ENCODE results near the gene ODF2L. TPM values are rescaled to one million over a fixed set of nuclear protein-coding genes. Genes with fewer than 3 reads are reported as not detected.
"Not testable (repeated sequence)": the region's sequence is repeated elsewhere in the genome, so short reads cannot be mapped to it uniquely, and the experiment has no call there.

The ODF2L gene
- total RNA-seq, 1 experiment from 2014 or later, result 14.4 TPM

DNA sequence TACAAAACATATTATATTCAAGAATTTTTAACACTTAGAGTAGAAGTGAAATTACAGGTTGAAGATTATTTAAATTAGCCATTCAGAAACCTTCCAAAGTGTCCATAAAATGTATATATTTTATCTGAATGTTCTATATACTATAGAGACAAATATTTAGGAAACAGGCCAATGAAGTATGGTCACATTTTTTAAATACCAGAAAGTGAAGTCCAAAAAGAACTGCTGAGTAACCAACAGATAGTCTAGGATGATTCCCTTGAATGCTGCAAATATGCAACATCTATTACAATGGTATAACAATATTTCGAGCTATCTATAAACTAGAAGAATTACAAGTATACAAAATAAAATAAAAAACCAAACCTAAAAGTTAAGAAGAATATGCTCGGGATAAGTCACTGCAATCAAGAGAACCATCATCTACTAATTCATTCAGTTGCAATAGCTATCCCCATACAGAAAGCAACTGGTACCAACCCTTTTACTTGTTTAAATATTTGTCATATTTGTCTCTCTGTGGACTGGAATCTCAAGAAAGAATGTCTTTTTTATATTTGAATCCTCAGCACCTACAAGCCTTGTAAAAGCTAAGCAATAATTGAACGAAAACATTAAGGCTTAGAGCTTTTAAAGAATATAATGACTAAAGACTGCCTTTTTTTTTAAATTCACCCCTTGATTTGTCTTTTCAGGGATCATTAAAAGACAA is 8.1 kb downstream of the ODF2L start:
- no peak for DNase-seq (ENCODE audit: low spot score)

DNA sequence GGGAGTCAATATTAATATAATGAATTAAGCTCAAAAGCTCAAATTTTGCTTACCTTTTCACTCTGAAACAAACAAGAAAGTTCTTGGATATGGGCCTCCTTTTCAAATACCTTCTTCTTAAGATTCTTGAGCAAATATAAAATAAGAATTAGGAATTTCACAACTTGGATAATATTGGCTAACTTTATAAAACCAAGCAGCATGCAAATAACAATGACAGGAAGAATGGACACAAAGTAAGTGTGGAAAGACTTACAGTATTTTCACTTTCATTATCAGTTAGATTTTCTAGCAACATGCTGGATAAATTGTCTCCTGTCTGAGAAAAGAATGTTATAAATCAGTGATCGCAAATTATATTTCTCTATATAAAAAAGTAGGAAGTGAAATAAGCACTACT is 13.2 kb downstream of the ODF2L start:
- no peak for DNase-seq (ENCODE audit: low spot score)

DNA sequence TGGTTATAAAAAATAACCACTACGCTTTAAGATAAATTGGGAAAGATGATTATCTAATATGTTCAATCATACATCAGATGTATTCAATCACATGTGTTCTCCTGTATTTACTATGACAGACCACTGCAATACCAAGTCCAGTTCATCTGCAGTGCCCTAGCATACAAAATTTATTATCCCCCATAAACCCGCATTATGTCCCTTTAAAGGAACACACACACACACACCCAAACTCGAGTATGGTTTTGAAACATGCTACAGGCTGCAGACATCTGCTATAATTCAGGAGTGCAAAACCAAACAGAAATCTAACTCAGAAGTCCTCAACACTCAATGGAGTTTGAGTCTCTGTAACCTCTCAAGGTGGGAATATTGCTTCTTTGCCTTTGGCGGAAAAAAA is 14.9 kb downstream of the ODF2L start:
- no peak for DNase-seq (ENCODE audit: low spot score)

DNA sequence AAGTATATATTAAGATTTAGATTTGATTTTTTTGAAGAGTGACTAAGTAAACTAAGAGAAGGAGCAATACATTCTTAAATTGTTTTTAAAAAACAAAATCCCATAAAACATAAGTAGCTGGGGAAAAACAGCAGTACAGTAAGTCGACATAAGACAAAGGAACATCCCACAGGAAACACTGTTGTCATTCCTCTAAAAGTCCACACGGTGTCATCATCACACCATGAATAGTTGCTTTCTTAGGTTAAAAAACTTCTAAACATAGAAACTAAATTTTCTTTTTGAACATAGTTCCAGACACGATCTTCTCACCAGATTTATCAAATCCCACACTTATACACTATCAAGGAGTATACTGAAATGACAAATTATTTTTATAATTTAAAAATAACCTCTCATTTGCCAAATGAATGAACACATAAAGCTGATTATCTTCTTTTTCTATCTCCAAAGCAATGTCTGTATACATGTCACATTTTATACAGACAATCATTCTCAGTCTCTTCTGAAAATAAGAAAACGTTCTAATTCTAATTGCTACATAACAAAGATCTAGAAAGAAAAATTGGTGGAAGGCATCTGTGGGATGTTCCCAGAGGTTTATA is 15.8 kb downstream of the ODF2L start:
- DNase-seq (ENCODE audit: low spot score), result peak; percentile 43

DNA sequence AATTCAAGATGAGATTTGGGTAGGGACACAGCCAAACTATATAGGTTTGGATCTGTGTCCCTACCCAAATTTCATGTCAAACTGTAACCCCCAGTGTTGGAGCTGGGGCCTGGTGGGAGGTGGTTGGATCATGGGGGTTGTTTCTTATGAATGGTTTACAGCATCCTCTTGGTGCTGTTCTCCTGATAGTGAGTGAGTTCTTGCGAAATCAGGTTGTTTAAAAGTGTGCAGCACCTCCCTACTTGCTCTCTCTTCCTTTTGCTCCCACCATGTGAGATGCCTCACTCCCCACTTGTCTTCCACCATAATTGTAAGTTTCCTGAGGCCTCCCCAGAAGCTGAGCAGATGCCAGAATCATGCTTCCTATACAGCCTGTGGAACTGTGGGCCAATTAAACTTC is 17.3 kb downstream of the ODF2L start:
- no peak for DNase-seq (ENCODE audit: low spot score)

DNA sequence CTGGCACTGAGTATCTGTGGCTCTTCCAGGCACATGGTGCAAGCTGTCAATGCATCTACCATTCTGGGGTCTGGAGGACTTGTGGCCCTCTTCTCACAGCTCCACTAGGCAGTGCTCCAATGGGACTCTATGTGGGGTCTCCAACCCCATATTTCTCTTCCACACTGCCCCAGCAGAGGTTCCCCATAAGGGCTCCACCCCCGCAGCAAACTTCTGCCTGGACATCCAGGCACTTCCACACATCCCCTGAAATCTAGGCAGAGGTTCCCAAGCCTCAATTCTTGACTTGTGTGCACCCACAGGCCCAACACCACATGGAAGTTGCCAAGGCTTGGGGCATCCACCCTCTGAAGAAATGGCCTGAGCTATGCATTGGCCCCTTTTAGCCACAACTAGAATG is 18.8 kb downstream of the ODF2L start:
- DNase-seq (ENCODE audit: low spot score), result no peak

DNA sequence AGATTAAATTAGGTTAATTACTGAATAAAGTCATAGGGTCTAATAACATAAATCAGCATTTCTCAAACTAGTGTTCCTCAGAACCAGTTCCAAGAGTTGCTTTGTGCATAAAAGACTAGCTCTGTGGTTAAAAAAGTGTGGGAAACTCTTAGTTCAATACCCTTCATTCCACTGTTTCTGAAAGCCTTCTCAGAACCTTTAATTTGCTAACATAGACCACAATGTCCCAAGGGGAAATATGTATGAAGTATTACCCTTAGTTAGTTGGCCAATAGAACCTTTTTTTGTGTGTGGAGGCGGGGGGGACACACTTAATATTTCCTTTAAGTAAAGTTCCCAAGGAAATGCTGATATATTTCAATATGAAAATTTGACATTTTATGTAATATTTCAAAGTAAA is 20.4 kb downstream of the ODF2L start:
- no peak for DNase-seq (ENCODE audit: low spot score)

DNA sequence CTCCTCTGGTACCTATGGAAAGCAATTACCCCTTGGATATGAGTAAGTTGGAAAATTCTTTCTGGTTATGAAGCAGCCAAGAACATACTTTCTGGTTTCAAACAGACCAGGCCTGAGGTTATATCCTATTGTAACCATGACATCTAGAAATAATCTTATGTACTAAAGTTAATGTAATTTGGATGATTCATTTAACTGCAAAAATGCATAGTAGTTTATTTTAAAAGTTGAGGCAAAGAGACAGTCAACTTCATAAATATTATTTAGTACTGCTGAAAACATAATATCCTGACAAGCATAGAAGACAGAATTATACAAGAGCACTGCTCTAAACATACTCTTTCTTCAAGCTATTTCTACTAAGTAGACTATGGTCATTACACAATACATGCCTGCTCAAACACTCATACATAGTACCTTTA is 25.5 kb downstream of the ODF2L start:
- DNase-seq (ENCODE audit: low spot score), result no peak

DNA sequence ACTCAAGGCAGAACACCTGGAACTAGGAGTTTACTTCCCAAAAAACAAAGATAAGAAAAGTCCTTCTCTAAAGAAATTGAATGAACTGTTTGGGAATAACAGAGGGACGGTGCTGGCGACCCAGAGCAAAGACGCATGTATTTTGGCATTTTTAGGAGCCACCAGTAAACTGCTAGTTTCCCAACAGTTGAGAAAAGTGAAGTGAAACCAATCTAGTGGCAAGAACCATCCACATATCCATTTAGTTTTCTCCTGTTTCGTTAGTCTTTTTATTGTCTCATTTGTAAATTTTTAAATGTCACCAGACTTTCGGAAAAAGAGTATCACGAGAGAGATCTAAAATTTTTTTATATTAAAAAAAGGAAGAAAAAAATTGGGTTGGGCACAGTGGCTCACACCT is 30.2 kb downstream of the ODF2L start:
- DNase-seq (ENCODE audit: low spot score), result no peak

DNA sequence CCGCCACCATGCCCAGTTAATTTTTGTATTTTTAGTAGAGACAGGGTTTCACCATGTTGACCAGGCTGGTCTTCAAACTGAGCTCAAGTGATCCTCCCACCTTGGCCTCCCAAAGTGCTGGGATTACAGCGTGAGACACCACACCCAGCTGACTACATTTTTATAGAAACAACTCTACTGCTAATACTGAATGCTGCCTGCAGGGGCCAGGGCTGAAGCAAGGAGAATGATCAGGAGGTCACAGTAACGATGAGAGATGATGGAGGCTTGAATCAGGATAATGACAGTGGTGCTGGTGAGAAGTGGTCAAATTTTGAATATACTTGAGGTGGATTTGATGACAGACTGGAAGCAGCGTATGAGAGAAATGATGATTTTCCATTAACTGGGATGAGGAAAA is 33.3 kb downstream of the ODF2L start:
- DNase-seq (ENCODE audit: low spot score), result no peak

DNA sequence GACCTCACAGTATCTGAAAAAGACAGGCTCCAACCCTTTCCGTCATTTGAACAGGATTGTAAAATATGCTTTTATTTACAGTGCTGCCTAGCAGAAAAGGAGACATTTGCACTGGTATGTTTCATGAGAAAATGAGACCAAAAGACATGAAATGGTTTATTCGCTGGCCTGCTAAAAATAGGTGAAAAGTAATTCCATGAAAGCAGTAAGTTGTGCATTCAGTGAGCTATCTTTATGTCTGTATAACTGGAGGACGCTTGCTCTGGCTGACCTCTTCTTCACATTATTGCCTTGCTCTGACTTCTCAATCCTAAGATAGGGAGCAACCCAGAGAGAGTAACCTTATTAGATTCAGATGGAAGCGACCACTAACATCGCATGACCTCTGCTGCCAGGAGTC is 38.3 kb downstream of the ODF2L start:
- DNase-seq (ENCODE audit: low spot score), result no peak

DNA sequence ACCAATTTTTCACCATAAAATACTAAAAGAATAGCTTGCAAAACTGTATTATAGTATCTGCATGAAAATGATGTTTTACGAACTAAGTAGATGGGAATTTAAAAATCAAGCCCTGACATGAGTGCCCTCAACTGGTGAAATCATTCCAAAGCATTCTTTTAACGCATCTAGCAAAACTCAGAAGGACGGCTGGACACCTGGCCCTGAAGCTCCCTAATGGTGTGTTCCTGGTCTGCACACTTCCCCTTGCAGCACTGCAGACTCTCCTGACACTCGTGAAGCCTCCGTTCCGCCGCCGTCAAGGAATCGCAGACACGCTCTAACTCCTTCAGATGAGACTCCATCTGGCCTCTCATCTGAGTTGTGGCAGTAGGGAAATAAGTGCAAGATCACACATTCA is 39.9 kb downstream of the ODF2L start:
- no peak for DNase-seq (ENCODE audit: low spot score)

DNA sequence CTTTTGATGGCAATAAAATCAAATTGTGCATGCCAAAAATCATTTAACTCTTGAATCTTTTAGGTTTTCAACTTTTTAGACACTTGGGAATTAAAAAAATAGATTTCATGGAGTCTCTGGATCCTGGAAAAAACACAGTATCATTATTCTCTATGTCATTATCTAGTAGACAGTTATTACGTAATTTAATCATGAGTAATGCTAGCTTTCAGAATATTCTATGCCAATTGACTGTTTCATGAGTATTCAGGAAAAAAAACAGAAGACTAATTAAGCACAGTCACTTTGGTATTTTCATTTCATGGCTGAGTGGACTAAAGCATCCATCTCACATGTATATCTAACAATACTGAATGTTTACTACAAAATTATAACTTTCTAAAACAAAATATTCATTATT is 44.0 kb downstream of the ODF2L start:
- no peak for DNase-seq (ENCODE audit: low spot score)

DNA sequence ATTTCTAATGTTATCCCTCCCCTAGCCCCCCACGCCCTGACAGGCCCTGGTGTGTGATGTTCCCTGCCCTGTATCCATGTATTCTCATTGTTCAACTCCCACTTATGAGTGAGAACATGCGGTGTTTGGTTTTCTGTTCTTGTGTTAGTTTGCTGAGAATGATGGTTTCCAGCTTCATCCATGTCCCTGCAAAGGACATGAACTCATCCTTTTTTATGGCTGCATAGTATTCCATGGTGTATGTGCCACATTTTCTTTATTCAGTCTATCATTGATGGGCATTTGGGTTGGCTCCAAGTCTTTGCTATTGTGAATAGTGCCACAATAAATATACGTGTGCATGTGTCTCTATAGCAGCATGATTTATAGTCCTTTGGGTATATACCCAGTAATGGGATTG is 45.9 kb downstream of the ODF2L start:
- not testable (repeated sequence) for DNase-seq (ENCODE audit: low spot score)

DNA sequence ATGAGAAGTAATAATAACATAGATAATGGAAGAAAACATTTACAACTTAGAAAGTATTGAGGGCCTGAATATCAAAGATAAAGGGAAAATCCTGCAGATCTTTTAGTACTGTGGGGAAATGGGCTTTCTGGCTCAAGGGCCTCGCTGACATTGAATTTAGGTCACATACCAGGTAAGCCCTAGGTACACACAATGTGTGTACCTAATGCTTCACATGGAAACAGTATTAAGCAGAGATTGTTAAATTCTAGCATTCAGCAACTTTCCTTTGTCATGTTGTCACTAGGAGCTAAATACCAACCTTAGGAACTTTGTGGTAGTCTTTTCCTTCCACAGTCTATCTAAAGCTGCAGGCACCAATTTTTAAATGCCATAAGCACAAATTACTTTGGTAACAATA is 49.7 kb downstream of the ODF2L start:
- no peak for DNase-seq (ENCODE audit: low spot score)

DNA sequence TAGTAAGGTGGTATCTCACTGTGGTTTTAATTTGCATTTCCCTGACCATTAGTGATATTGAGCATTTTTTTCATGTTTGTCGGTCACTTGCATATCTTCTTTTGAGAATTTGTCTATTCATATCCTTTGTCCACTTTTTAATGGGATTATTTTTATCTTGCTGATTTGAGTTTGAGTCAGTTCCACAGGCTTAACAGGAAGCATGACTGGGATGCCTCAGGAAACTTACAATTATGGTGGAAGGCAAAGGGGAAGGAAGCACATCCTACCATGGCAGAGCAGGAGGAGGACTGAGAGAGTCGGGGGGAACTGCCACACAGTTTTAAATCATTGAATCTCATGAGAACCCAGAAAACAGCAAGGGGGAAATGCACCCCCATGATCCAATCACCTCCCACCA is 51.1 kb downstream of the ODF2L start:
- DNase-seq (ENCODE audit: low spot score), result no peak

DNA sequence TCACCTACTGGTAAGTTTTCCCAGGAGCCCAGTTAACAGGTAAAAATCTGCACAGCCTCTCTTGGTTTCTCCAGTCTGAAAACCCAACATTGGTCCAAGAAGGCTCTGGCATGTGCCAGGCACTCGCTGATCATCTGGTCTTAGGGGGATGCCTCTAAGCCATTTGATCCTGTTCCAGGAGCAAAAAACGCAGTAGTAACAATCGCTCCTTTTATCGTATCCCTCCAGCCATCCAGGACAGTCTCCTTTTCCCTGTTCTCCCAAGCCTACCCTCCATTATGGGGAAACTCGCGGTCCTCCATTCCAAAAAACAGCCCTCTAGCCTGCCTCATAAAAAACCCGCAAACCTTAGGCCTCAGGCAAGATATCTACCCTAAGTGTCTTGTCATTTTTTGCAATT is 56.2 kb downstream of the ODF2L start:
- no peak for DNase-seq (ENCODE audit: low spot score)

DNA sequence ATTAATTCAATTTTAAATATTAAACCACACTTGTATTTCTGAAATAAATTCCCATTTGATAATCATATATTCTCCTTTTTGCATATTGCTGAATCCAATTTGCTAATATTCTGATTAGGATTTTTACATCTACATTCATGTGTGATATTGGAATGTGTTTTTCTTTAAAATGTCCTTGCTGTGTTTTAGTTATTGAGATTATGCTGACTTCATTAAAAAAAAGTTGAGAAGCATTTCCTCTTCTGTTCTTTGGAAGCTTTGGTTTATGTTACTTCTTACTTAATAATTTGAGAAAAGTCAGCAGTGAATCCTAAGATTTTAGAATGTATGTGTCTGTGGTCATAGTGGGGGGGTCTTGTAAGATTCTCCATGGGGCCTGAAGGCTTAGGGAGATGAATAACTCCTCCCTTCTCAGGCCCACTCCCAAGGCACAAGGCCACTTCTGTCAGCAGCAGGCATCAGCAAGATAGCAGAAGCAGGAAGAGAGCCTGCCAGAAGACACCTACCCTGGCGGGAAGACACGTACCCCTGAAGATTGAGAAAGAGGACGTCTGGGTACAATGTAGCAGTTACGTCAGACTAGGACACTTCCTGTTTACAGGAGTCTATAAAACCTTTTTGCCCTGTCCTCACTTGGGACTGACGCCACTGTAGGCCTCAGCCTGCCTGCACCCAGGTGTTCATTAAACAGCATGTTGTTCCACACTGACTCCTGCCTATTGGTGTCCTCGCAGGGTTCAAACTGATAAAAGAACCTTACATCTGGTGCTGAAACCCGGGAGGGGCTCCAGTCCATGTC is 56.9 kb downstream of the ODF2L start:
- DNase-seq (ENCODE audit: low spot score), result no peak

DNA sequence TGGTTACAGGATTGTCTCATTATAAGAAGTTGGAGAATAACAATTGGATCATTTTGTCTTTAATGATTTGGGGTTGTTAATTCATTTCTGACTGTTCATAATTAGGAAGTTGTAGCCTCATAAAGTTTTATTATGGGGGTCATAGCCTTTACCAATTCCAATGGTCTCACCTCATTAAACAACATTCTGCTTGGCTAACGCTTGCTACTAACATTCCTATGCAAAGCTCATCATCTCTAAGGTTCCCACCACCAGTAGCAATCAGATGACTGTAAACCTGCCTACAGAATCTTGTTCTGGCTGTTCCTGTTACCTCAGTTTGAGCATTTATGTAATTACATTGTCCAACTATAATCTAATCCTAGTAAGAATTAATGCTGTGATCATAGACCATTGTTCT is 60.2 kb downstream of the ODF2L start:
- no peak for DNase-seq (ENCODE audit: low spot score)

DNA sequence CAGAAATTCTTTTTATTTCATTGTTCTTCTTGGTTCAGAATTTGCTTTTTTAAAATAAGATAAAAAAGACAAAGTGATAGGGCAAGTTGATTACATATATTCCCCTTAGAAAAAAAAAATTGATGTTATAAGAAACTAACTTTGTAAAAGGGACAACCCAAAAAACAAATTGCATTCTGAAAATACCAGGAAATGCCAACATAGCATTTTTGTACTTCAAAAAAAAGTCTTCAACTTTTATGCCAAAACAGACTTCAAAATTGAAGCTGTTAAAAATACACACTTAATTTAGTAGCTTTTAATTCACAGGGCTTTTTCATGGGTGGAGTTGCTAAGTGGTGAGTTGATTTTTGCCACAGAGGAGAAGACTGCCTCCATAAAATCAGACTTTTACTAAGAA is 70.9 kb downstream of the ODF2L start:
- no peak for DNase-seq (ENCODE audit: low spot score)

DNA sequence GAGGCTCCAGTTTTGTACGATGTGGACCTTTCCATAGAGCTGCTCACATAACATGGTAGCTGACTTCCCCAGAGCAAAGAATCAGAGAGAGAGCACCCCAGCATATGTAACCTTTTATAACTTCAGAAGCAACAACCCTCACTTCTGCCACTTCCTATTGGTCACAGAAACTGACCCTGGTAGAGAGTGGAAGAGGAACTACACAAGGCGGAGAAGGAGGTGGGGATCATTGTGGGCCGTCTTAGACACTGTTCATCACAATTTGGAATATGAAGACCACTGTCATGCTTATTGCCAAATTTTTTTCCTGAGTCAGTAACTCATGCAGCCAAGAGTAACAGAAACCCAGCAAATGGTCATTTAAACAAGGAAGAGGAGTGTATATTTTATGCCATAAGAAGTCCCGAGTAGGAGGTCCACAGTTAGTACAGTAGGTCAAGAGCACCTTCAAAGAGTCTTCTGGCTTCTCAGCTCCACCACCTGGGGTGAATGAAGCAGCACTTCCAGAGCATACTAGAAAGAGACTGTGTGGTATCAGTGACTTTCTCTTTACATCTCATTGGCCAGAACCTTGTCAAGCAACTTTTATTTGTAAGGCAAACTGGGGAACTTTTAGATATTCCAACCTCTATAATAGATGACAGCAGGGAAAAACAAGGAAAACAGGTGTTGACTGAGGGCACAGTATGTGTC is 71.8 kb downstream of the ODF2L start:
- no peak for DNase-seq (ENCODE audit: low spot score)

DNA sequence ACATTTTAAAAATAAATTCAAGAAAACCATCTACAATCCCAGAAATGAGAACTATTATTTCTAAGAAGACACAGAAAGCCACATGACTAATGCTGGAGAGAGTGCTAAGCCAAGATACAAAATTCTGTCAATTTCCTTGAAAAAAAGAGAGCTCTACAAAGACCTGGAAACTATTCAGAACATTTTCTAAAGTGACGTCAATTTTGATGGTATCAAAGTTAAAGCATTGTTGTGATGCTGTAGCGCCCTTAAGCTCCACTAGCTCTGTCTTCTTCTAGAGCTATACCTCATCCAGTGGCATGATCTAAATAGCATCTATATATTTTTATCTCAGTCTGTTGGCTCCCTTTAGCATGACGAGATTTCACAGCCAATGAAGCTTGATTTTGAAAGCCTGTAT is 73.9 kb downstream of the ODF2L start:
- DNase-seq (ENCODE audit: low spot score), result no peak

DNA sequence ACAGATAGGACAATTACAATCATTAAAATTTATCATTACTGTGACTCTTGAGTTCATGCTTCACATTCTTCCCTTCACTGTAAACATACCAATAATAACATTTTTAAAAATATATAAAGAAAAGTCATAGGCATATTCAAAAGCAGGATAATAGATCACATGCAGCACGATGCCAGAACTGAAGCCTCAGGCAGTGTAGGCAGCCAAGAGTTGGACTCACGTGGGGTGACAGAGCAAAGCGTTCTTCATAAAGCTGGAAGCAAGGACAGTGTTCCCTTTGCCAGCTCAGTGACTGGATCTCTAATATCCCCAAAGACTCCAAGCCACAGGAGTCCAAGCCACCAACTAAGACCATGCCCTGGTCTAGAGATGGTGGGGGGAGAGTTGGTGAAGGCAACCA is 77.7 kb downstream of the ODF2L start:
- DNase-seq (ENCODE audit: low spot score), result no peak

All from H4 (cell line).